Mesenchymal stem cell (in vitro differentiated cells and primary cell): ENCODE results near the gene SH3PXD2A.

Source experiments
- DNase-seq: peaks from one replicate; pipeline ENCODE4 v3.0.0-alpha.2; 2013
- H2AFZ ChIP-seq: one replicate; pipeline ENCODE4 v1.6.1; 2013; ENCODE audit warnings: low read depth, mild to moderate bottlenecking, control low read depth, inconsistent platforms, low read length, moderate library complexity
- H2AK5ac ChIP-seq: 2 replicates; pipeline ENCODE4 v1.6.1; 2013; ENCODE audit warnings: low read length, moderate library complexity, mild to moderate bottlenecking, inconsistent platforms; ENCODE audit not compliant: severe bottlenecking
- H2BK120ac ChIP-seq: one replicate; pipeline ENCODE4 v1.6.1; 2013; ENCODE audit warnings: low read depth, mild to moderate bottlenecking, inconsistent platforms, low read length, moderate library complexity
- H2BK12ac ChIP-seq, 2 experiments: one replicate each; pipeline ENCODE4 v1.6.1; 2013; ENCODE audit warnings: inconsistent platforms in 2 of 2, low read length in 2 of 2, mild to moderate bottlenecking in 2 of 2, moderate library complexity in 2 of 2, control low read depth in 1 of 2
- H2BK15ac ChIP-seq: one replicate; pipeline ENCODE4 v1.6.1; 2013; ENCODE audit warnings: mild to moderate bottlenecking, low read depth, inconsistent platforms; ENCODE audit not compliant: poor library complexity, severe bottlenecking
- H2BK5ac ChIP-seq: 2 replicates; pipeline ENCODE4 v1.6.1; 2013; ENCODE audit warnings: low read depth, mild to moderate bottlenecking, low read length, control low read depth, inconsistent platforms; ENCODE audit not compliant: poor library complexity, severe bottlenecking
- H3K14ac ChIP-seq, 2 experiments: one replicate each; pipeline ENCODE4 v1.6.1; 2013; ENCODE audit warnings: inconsistent platforms in 2 of 2, low read length in 2 of 2, control low read depth in 1 of 2, mild to moderate bottlenecking in 1 of 2, moderate library complexity in 1 of 2
- H3K18ac ChIP-seq, 2 experiments: one replicate each; pipeline ENCODE4 v1.6.1; 2013; ENCODE audit warnings: inconsistent platforms in 2 of 2, low read length in 2 of 2, control low read depth in 1 of 2, low read depth in 1 of 2, mild to moderate bottlenecking in 1 of 2
- H3K23ac ChIP-seq, 2 experiments: one replicate each; pipeline ENCODE4 v1.6.1; 2013; ENCODE audit warnings: inconsistent platforms in 2 of 2, low read length in 2 of 2, mild to moderate bottlenecking in 2 of 2, moderate library complexity in 2 of 2, control low read depth in 1 of 2
- H3K27ac ChIP-seq: 2 replicates; pipeline ENCODE4 v1.5.1; 2013; ENCODE audit warnings: mild to moderate bottlenecking, moderate library complexity, low read length, control low read depth, inconsistent platforms; ENCODE audit not compliant: poor library complexity, severe bottlenecking
- H3K27me3 ChIP-seq, 2 experiments: 2 replicates each; pipeline versions ENCODE4 v1.6.1 to v1.7.0; 2013; ENCODE audit warnings: low read length in 2 of 2, mild to moderate bottlenecking in 2 of 2, moderate library complexity in 2 of 2, control low read depth in 1 of 2, inconsistent platforms in 1 of 2; ENCODE audit not compliant: control insufficient read depth in 1 of 2, insufficient read depth in 1 of 2
- H3K36me3 ChIP-seq, 2 experiments: 2 replicates each; pipeline versions ENCODE4 v1.6.1 to v1.7.0; 2013; ENCODE audit warnings: low read length in 2 of 2, control low read depth in 1 of 2, inconsistent platforms in 1 of 2, low read depth in 1 of 2, mild to moderate bottlenecking in 1 of 2; ENCODE audit not compliant: insufficient read depth in 2 of 2, control insufficient read depth in 1 of 2
- H3K4ac ChIP-seq, 2 experiments: one replicate each; pipeline ENCODE4 v1.6.1; 2013; ENCODE audit warnings: inconsistent platforms in 2 of 2, low read length in 2 of 2, mild to moderate bottlenecking in 2 of 2, moderate library complexity in 2 of 2, control low read depth in 1 of 2, low read depth in 1 of 2
- H3K4me1 ChIP-seq: 2 replicates; pipeline ENCODE4 v1.6.1; 2013; ENCODE audit warnings: low read depth, low read length, control low read depth; ENCODE audit not compliant: control insufficient read depth, insufficient read depth
- H3K4me2 ChIP-seq: 2 replicates; pipeline ENCODE4 v1.6.1; 2013; ENCODE audit warnings: low read length, mild to moderate bottlenecking, inconsistent platforms; ENCODE audit not compliant: poor library complexity, severe bottlenecking
- H3K4me3 ChIP-seq, 2 experiments: 2 replicates each; pipeline versions ENCODE4 v1.5.1 to v1.7.0; 2013; ENCODE audit warnings: low read length in 2 of 2, mild to moderate bottlenecking in 2 of 2, control low read depth in 1 of 2, low read depth in 1 of 2; ENCODE audit not compliant: insufficient read depth in 1 of 2
- H3K79me1 ChIP-seq: replicated peaks from 2 replicates; pipeline ENCODE4 v1.6.1; 2013; ENCODE audit warnings: mild to moderate bottlenecking, control low read depth, low read length, inconsistent platforms; ENCODE audit not compliant: poor library complexity, severe bottlenecking
- H3K9ac ChIP-seq: 2 replicates; pipeline ENCODE4 v1.7.0; 2013; ENCODE audit warnings: mild to moderate bottlenecking, low read length, moderate library complexity
- H3K9me3 ChIP-seq: 2 replicates; pipeline ENCODE4 v1.7.0; 2013; ENCODE audit warnings: mild to moderate bottlenecking, low read length; ENCODE audit not compliant: control insufficient read depth
- H4K8ac ChIP-seq: one replicate; pipeline ENCODE4 v1.6.1; 2013; ENCODE audit warnings: inconsistent platforms, mild to moderate bottlenecking, low read length, moderate library complexity
- H4K91ac ChIP-seq: one replicate; pipeline ENCODE4 v1.6.1; 2013; ENCODE audit warnings: mild to moderate bottlenecking, low read length, inconsistent platforms
- WGBS: methylation state at CpG from one replicate; pipeline ENCODE4 v1.1.7; 2013; ENCODE audit warnings: mixed read lengths; 5-methylcytosine and 5-hydroxymethylcytosine counted together

The SH3PXD2A gene

DNA sequence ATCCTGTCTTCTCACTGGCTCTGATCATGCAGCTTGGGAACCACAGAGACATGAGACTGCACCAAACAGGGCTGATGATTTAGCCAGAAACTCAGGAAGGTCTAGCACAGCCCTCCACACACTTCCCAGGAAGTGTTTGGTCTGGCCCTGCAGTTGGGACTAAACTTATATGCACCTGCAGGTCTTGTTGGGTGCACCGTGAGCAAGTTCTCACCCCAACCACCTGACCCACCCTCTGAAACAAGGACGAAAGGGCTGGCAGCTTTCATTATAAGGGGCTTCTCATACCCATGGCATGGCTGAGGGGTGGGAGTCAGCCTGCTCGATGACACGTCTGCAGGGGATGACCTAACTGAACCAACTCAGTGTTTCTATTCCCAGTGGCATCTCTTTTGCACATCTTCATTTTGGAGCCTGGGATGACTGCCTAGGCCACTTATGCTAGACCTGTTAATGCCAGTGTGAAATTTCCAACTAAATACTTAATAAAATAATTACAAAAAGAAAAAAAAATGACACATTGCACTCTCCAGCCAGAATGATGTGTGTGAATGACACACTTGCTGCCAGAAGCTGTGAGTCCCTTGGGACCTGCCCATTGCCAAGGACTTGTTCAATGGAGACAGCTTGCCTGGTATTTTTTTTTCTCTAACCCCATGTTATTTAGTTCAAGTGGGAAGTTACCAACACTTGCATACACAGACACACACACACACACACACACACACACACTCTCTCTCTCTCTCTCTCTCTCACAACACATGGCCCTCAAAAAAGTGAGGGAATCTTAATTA, 259.2 kb downstream of the SH3PXD2A start:
- no peak overlapping the region for H3K4me3 ChIP-seq
- H2AFZ ChIP-seq = no peak overlapping the region
- DNase-seq = no peak
- H4K8ac ChIP-seq = no peak overlapping the region
- 81% methylated on average over 4 of the region's 4 CpGs for WGBS
- H3K27ac ChIP-seq = no peak overlapping the region
- no peak overlapping the region for H3K23ac ChIP-seq
- no peaks in the 10 kb centered on the region for H3K79me1 ChIP-seq
- no peak overlapping the region for H3K4ac ChIP-seq
- no peak overlapping the region for H2AK5ac ChIP-seq
- no peak overlapping the region for H2BK5ac ChIP-seq
- H2BK120ac ChIP-seq = no peak overlapping the region
- peaks cover under 1 to 26% of the 10 kb centered on the region in 2 experiments for H3K36me3 ChIP-seq
- peaks cover 0 to 31% of the 10 kb centered on the region in 2 experiments for H3K27me3 ChIP-seq
- no peak overlapping the region for H4K91ac ChIP-seq
- H3K14ac ChIP-seq = no peak overlapping the region
- H2BK15ac ChIP-seq = no peak overlapping the region
- H3K4me1 ChIP-seq = no peaks in the 10 kb centered on the region
- H2BK12ac ChIP-seq = no peak overlapping the region
- H3K18ac ChIP-seq = no peak overlapping the region
- no peak overlapping the region for H3K4me2 ChIP-seq
- no peak overlapping the region for H3K9ac ChIP-seq
- H3K9me3 ChIP-seq = no peaks in the 10 kb centered on the region

DNA sequence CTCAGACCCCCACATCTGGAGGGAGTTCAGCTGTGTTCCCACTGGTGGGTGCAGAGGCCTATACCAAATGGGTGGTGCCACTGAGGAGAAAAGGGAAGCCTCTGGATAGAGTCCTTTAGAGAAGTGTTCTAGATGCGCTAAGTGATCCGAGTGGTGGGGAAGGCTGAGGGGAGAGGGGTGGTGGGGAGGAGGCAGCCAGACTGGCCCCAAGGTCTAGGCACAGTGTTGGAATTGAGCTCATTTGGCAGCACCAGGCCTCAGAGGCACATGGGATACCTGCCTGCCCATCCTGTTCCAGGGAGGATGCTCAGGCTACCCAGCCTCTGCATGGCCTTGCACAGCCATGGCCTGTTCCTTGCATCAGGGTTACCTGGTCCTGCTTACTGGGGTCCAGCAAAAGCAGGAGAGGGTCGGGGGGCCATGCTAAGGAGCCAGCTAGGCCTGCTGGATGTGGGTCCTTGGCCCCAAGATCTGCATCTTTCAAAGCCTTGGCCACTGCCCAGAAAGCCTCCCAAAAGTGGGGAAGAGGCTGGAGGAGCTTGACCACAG, 262.3 kb downstream of the SH3PXD2A start:
- Histone ChIP-seq H3K36me3 (peaks cover 0 to 15% of the 10 kb centered on the region in 2 experiments), H3K14ac (no peak overlapping the region), H3K79me1 (no peaks in the 10 kb centered on the region), H2BK12ac (no peak overlapping the region), H2BK15ac (no peak overlapping the region), H3K4me2 (no peak overlapping the region), H3K9me3 (no peaks in the 10 kb centered on the region), H3K9ac (no peak overlapping the region), H4K8ac (no peak overlapping the region), H3K18ac (no peak overlapping the region), H3K4me3 (no peak overlapping the region), H2AK5ac (no peak overlapping the region), H2BK120ac (no peak overlapping the region), H4K91ac (no peak overlapping the region), H3K27ac (no peak overlapping the region), H3K27me3 (peaks cover 0 to 53% of the 10 kb centered on the region in 2 experiments), H3K4me1 (no peaks in the 10 kb centered on the region), H2AFZ (no peak overlapping the region), H3K4ac (no peak overlapping the region), H3K23ac (no peak overlapping the region), H2BK5ac (no peak overlapping the region)
- no peak for DNase-seq
- WGBS = 70% methylated on average over 3 of the region's 3 CpGs

DNA sequence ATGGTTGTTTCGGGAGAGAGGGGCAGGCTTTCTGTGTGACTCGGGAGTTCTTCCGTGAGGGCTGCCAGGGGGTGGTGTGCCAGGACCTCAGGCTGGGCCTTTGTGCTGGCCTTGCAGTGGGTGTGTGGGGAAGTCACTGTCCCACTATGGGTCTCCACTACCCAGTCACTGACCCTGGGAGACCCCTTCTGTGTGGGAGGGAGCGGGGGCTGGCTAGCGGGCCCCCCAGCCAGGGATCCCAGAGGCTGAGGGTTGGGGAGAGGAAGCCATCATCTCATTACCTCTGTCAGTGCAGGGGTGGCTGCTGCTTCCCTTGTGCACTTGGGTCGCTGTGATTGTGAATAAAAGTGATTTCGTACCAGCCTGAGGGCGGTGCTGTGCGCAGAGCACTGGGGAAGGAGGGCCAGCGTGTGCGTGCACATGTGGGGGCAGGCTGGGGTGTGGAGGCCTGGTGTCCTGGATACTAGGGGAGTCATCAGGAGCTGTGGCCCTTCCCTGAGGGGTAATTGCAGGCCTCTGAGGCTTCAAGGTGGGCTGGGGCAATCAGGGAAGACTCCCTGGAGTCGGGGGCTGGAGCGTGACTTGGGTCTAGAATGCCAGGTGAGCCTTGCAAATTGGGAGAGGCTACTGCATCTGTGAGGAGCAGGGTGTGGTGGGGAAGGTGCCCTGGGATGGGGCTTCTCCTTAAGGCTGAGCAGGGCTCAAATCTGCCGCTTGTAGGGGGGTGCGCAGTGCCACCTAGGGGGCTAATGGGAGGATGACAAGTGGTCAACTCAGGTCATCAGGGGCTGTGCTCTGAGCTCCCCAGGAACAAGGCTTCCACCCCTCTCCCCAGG, 263.0 kb downstream of the SH3PXD2A start:
- H4K91ac ChIP-seq = no peak overlapping the region
- no peak overlapping the region for H3K9ac ChIP-seq
- H3K36me3 ChIP-seq = peaks cover 0 to 12% of the 10 kb centered on the region in 2 experiments
- no peak overlapping the region for H3K4ac ChIP-seq
- H3K4me2 ChIP-seq = no peak overlapping the region
- H2BK5ac ChIP-seq = no peak overlapping the region
- no peaks in the 10 kb centered on the region for H3K9me3 ChIP-seq
- H2BK12ac ChIP-seq = no peak overlapping the region
- no peak overlapping the region for H2AK5ac ChIP-seq
- H4K8ac ChIP-seq = no peak overlapping the region
- WGBS = 76% methylated on average over 14 of the region's 15 CpGs
- peak overlapping the region; percentile 3 for H2BK15ac ChIP-seq
- no peaks in the 10 kb centered on the region for H3K79me1 ChIP-seq
- H3K27me3 ChIP-seq = peaks cover 0 to 52% of the 10 kb centered on the region in 2 experiments
- H3K14ac ChIP-seq = no peak overlapping the region
- H3K4me3 ChIP-seq = no peak overlapping the region
- peak; percentile 34 for DNase-seq
- H2AFZ ChIP-seq = no peak overlapping the region
- H3K4me1 ChIP-seq = no peaks in the 10 kb centered on the region
- no peak overlapping the region for H3K27ac ChIP-seq
- no peak overlapping the region for H3K18ac ChIP-seq
- H3K23ac ChIP-seq = no peak overlapping the region
- H2BK120ac ChIP-seq = no peak overlapping the region

DNA sequence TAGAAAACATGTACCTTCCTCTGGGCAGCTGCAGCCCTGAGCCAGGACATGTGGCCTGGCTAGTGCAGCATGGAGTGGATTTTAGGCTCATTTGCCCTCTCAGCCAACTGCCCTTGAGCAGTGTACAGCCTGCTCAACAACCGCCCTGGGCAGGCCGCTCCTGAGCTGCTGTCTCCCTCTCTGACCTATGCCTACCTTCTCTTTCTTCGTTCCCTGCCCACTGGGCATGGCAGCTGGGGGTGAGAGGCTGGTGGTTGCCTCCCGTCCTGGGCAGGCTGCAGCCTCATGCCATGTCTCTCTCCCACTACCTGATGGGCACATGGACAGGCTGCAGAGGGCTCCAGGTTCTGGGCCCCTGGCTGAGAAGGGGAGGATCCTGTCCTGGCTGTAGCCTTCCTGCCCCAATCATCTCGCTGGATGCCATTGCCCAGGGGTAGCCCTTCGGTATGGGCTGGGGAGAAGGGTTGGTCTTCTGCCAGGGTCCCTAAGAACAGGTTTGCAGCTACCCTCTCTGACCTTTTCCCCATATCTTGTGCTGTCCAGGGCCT, 264.6 kb downstream of the SH3PXD2A start:
- no peaks in the 10 kb centered on the region for H3K9me3 ChIP-seq
- peaks cover 0 to 40% of the 10 kb centered on the region in 2 experiments for H3K27me3 ChIP-seq
- H3K9ac ChIP-seq = no peak overlapping the region
- DNase-seq = no peak
- H3K18ac ChIP-seq = no peak overlapping the region
- H4K8ac ChIP-seq = no peak overlapping the region
- no peak overlapping the region for H2AK5ac ChIP-seq
- no peak overlapping the region for H4K91ac ChIP-seq
- H3K23ac ChIP-seq = no peak overlapping the region
- H3K27ac ChIP-seq = no peak overlapping the region
- peaks cover 0 to 7% of the 10 kb centered on the region in 2 experiments for H3K36me3 ChIP-seq
- no peak overlapping the region for H2BK12ac ChIP-seq
- WGBS = 97% methylated on average over 5 of the region's 6 CpGs
- H2BK120ac ChIP-seq = no peak overlapping the region
- no peaks in the 10 kb centered on the region for H3K4me1 ChIP-seq
- no peak overlapping the region for H2BK5ac ChIP-seq
- no peak overlapping the region for H3K14ac ChIP-seq
- no peaks in the 10 kb centered on the region for H3K79me1 ChIP-seq
- no peak overlapping the region for H3K4me3 ChIP-seq
- no peak overlapping the region for H3K4me2 ChIP-seq
- H2AFZ ChIP-seq = no peak overlapping the region
- H3K4ac ChIP-seq = no peak overlapping the region
- no peak overlapping the region for H2BK15ac ChIP-seq
